ENCODE data around the gene COG2.
"Not testable (repeated sequence)": the region's sequence is repeated elsewhere in the genome, so short reads cannot be mapped to it uniquely, and the experiment has no call there.

Gene COG2

DNA sequence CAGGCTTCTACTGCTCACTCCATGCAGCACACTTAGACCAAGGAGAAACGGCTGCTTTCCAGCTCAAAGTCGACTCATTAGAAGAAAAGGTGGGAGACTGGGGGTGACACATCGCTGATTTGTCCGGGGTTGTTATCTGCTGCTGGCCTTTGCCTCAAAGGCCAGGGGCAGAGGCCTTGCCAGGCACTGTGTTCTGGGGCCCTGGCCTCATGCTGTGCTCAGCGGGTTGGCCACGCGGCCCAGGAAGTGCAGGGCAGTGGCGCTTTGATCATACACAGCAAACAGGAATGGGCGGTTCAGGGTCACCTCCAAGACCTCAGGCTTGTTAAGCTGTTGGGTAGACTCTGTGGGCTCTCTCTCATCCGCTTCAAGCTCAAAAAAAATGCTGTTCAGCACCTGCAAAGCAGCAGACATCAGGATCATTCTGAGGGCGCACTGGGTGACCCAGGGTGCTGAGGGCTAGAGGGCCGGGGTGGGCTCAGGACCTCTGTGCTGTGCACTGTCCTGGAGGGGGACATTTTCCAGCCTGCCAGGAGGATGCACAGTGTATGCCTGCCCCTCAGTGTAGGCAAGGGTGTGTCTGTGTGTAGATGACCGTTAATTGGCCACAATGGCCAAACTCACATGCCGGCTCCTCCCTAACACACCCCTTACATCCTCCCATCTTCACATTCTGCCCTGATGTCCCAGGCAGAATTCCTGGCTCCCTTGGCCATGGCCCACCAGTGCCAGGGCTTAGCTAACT lies 60.8 kb downstream of the COG2 start:
- no peak for DNase-seq

DNA sequence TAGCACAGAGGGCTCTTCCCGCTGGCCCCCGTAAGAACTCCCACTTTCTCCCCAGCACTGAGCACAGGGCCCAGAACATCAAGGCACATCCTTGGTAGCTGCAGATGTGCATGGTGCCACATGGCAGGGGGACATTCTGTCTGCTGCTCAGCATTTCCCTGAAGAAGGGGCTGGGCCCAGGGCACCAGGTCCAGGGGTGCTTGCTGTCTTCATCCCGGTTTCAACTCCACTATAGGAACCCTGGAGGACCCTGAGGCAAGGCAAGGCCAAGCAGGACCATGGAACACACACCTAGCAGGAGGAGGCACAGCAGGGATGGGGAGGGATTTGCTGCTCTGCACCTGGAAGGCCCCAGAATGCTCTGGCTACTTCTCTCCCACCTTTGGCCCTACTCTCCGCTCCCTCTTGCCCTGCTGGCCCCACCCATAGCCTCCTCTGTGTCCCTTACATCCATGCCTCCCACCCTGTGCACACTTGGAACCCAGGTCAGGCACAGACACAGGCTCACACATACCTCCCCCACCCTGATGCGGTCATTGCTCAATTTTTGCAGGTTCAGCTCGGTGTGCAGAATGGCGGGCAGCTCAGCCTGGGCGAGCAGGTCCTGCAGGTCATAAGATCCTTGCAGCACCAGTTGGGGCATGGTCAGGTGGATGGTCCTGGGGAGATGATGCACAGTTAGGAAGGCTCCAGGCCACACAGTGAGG lies 61.6 kb downstream of the COG2 start:
- no peak for DNase-seq

DNA sequence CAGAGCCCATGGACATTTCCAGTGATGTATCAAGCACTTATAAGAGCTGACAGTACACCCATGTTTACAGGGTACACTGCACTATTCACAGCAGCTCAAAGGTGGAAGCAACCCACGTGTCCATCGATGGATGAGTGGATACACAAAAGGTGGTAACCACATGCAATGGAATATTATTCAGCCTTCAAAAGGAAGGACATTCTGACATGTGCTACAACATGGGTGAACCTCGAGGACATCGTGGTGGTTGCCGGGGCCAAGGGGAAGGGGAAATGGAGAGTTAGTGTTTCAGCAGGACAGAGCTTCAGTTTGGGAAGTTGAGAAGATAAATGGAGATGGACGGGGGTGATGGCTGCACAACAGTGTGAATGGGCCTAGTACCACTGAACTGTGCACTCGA lies 62.5 kb downstream of the COG2 start:
- DNase-seq, result no peak

DNA sequence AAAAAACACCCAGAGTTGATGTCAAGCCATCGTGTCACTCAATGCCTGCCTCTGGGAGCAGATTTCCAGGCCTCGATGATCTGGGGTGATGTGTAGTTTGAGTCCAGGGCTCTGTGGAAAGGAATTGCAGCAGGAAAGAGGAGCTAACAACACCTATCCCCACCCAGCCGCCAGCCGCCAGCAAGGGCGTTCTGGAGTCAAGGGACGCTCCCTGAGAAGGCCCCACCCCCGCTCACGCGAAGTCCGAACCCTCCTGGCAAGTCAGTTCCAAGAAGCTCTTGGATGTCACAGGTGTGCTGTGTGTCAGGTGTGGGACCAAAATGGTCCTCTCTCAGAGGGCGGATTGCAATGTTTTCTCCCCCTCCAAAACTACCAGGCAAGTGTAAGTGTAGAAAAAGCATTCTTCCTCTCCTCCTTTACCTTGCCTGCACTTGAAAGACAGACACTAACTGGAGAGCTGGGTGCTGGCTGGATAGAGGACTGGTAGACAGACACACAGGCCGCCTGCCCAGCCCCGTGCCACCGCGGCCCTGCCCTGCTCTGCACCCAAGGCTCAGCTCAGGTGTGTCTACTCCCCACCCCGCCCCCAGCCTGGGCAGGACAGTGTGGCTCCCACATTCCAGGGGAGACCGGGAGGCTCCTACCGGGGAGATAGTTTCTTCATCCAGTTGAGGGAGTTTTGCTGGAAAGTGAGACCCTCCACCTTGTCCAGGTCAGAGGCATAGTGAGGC lies 63.2 kb downstream of the COG2 start:
- no peak for DNase-seq

DNA sequence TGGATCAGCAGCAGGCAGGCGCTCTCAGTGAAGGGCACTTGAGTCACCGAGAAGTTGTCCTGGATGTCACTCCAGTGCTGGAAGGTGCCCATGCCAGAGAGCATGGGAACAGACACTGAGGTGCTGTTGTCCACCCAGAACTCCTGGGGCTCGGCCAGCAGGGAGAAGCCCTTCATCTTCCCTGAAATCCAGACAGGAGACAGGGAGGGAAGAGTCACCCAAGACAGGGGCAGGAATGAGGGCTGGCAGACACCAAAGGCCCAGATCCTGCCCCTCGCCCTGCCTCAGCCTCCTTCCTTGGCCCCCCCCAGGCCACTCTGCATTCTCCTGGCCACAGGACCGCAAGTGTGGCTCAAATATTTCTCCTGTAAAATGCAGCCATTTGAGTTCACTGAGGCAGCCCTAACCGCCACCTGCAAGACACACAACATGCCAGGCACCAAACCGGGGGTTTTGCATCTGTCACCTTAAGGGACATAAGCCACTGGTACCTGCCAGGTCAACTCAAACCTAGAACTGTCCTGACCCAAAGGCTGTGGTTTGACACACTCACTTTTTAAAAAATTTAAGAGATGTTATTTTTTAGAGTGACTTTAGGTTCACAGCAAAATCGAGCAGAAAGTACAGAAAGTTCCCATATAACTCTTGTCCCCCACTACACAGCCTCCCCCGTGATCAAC lies 63.9 kb downstream of the COG2 start:
- no peak for DNase-seq

DNA sequence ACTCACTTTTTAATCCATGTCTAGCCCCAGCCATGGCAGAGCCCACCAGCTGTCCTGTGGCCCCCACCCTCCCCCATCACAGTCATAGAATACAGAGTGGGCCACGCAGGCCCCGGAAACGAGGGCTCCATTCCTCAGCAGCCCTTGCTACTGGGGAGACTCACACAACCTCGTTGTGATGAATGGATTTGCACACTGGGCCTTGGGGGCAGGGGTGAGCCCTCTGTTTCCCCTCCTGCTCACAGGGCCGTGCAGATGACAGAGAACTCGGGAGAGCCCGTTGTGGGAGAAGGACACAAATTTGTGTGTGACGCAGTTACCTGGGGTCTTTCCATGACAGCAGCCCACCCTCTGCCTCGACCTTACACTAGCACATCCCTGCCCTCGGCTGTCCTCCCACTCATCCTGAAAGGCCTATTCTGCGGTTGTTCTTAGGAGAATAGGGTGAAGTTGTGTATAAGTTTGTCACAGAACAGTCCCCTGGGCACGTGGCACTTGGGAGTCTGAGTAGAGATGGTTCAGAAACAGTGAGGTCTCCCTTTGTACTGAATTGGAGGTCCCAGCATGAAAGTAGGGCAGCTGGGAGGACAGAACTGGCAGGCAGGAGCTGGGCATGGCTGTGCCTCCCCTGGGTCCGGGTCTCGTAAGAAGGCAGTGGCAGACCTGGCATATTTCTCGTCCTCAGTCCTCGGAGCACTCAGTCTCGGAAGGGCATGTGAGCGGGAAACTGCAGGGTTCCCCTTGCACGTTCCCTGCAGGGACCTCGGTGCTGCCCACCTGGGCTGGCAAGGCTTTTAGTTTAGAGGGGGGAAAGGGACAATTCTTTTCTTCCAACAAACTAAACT lies 64.8 kb downstream of the COG2 start:
- DNase-seq, result no peak

DNA sequence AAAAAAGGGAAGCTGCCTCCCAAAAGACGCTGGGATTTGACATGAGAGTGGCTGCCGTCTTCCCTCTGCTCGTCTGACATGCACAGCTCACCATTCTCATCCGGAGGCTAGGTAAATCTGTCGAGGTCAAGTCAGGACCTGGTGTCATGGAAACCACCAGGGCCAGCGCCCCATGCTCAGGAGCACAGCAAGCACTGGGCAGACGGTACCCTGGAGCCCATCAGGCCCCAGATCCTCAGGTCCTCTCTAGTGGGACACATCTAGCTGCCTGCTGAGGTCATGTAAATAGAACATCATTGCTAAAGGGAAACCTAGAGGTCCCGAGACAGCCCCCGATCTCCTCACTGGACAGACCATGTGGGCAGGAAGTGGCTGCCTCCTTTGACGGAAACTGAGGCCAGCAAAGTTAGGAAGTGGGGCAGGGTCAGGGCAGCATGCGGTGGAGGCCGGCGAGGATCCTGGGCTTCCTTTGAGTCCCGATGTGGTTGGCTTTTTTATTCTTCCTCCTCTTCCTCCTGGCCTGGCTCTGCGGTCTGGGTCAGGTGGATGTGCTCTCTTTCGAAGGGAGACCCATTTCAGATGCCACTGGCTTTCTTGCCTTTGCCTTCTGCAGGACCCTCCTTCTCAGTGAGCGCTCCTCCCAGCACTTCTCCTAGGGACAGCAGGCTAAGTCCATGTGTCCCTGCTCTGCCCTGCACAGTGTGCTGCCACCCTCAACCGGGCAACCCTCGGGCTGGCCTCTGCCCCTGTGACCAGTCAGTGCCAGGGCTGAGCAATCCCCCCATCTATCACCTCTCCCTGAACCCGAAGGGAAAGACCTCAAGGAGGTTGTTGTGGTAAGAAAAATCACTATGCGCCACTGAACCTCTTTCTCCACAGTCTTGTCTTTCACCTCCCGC lies 65.7 kb downstream of the COG2 start:
- DNase-seq, result no peak

DNA sequence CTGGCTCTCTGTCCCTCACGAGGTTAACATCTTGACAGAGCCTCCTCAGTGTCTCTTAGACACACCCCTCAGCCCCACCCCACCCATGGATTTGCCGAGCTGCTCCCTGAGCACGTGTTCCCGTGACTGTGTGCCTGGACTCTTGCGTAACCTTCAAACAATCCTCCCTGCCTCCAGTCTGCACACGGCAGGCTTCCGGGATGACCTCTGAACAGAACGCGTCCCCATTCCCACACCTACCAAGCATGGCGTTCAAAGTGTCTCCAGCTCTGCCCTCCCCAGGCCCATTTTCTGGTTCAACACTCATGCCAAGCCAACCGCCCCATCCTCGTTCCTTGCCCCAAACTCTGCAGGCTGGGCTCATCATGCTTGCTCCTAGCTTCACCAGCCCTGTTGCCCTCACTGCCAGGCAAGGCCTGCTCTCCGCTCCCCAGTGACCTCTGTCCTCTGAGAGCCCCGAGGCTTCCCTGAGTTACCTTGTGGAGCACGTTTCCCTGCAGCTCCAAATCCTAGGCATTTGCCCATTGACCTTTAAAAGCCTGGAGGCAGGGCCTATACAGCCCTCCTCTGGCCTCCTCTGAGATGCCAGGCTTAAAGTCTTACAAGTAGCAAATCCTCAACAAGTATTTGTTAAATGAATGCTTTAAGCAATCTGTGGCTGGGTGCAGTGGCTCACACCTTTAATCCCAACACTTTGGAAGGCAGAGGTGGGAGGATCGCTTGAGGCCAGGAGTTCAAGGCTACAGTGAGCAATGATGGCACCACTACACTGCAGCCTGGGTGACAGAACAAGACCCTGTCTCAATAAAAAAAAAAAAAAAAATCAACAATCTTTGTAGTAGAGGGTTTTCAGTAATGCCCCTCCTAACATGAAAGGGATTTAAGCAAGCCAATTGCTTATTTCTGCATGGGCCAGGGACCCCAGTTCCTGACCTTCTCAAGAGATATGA lies 66.6 kb downstream of the COG2 start:
- no peak for DNase-seq

DNA sequence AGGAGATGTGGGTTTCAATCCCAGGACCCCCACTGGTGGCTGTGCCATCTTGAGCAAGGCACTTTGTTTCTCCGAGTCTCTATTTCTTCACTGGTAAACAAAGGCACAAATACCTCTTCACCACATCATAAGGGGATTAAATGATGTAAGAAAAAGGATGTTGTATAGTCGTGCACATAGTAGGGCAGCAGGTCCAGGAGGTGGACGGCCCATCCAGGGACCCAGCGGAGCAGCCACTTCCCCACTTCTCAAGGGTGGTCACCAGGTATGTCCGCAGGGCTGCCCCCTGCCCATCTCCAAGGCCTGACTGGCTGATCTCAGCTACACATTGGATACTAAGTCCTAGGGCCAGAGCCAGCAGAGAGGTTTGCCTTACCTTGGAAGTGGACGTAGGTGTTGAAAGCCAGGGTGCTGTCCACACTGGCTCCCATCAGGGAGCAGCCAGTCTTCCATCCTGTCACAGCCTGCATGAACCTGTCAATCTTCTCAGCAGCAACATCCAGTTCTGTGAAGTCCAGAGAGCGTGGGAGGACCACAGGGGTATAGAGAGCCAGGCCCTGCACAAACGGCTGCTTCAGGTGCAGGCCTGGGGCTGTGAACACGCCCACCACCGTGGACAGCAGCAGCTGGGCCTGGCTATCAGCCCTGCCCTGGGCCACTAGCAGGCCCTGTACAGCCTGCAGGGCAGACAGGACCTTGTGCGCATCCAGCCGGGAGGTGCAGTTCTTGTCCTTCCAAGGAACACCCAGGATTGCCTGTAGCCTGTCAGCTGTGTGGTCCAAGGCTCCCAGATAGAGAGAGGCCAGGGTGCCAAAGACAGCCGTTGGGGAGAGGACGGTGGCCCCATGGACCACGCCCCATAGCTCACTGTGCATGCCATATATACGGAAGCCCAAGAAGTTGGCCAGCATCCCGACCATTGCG lies 67.6 kb downstream of the COG2 start:
- DNase-seq, result no peak

DNA sequence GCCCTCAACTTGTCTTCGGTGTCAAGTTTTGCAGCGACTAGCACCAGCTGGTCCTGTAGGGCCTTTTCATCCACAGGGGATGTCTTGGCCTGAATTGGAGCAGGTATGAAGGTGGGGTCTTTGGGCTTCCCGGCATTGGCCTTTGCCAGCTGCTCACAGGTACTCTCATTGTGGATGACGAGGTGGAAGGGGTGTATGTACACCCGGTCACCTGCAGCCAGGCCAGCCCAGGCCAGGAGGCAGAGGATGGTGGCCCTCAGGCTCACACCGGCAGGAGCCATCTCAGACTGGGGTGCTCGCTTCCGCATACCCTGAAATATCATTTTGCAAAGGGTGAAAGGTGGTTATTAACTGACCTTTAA lies 68.2 kb downstream of the COG2 start:
- DNase-seq, result no peak

DNA sequence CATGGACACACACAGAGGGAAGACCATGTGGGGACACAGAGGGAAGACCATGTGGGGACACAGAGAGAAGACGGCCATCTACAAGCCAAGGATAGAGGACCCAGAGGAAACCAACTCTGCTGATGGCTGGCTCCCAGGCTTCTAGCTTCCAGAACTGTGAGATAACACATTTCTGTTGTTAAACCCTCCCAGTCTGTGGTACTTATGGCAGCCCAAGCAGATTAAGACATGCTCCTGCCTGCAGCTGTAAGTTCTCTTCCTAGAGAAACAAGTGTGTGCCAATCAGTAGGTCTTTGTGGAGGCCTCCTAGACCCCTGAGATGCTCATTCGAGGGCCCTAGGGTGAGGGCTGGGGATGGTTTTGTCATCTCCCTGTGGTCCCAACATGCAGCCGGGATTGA lies 69.0 kb downstream of the COG2 start:
- no peak for DNase-seq

DNA sequence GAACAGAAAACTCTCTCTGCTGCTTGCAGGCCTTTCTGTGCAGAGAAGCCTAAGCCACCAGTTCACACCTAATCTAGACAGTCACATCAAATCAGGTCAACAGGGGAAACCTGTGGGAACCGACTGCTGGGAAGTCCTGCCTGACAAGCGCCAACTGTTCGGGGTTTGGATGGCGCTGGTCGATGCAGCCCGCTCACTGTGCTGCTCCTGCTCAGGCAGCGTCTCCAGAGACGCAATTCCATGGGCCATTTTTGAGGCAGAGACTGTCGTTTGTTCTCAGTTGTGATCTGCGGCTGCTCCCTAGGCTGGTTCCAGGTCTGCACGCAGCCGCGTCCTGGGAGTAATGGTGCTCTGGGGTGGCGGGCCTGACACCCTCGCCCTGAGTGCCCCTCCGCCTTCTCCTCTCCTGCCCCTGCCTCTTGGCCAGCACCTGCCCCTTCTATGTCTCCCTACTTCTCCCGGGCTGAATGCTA lies 70.2 kb downstream of the COG2 start:
- no peak for DNase-seq

DNA sequence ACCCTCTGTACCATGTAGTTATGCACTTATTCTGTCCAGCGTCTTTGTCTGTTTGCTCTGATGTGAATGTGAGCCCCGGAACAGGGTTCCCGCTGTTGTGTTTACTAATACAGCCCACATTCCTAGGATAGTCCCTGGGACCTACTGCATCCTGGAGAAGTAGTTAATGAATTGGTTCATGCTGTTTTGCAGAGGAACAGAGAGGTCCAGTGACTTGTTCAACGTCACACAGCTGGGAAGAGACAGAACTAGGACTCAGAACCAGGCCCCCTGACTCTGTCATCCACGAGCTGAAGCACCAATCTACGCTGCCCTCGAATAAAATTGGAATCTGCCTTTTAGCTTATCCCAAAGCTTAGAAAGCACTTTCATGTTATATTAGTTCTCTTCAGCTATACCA lies 70.9 kb downstream of the COG2 start:
- no peak for DNase-seq

DNA sequence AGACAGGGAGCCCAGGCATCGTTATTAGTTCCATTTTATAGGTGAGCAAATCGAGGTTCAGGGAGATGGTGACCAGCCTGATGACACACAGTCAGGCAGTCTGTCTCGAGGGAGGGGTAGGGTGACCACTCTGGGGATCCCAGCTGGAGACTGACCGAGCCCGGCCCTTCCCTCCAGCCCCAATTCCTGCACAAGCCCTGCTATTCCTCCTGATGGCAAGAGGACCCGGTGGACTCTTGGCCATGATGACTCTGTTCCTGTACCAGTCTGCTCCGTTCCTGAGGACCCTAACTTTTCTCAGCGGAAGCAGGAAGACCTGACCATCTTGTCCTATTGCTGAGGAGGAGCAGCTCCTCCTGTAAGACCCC lies 71.2 kb downstream of the COG2 start:
- DNase-seq, result no peak

DNA sequence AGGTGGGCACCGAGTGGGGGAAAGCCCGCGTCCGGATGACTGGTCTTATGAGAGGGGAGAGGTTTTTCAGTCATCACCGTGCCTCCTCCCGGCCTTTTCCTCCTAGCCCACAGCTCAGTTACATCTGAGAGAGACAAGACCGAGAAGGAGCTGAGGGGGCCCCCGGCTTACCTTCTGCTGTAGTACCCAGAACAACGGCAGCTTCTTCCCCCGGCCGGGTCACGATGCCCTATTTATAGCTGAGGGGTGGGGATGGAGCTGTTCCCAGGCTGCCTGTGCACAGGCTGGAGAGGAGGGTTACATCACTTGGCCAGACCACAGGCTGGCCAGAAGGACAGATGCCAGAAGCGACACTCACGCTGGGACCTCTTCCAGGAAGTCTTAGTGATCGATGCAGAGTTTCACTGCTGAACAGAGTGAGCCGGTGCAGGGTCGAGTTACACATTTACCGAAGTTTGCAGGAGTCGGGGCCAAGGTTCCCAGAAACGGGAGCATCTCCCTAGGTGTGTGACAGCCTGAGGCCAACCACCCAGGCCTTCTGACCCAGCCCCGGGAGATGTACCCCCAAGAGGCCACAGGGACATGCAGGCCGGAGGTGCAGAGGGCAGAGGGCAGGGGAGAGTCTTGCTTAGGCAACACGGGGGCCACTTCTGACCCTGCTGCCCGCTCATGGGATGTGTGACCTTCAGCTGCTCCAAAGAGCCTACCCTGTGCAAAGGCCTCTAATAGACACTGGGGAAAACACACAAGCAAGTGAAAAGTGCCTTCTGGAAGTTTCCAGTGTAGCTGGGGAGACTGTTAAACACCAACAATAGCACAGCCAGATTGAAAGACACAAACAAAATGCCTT lies 71.9 kb downstream of the COG2 start, which contains the start of gene AGT:
AGT (minus strand) TSS at position 208 of the 850 bp plus-strand sequence. CDS start 3,299 bp downstream, outside the sequence.
- DNase-seq, result no peak

DNA sequence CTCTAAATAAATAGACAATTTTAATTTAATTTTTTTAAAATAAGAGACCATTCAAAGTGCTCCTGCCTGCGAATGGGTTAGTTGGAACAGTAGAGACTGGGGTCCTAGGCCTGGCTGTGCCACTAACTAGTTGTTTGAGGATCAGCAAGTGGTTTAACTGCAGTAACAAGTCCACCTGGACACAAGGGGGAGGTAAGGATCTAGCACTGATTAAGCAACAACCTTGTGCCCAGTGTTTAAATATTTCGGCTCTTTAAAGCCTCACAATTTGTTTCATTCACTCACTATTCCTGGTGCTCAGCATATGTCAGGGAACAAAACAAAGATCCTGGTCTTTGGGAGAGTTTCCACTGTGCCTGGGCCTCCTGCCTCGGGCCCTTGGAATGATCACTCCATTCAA lies 73.2 kb downstream of the COG2 start:
- DNase-seq, result no peak

DNA sequence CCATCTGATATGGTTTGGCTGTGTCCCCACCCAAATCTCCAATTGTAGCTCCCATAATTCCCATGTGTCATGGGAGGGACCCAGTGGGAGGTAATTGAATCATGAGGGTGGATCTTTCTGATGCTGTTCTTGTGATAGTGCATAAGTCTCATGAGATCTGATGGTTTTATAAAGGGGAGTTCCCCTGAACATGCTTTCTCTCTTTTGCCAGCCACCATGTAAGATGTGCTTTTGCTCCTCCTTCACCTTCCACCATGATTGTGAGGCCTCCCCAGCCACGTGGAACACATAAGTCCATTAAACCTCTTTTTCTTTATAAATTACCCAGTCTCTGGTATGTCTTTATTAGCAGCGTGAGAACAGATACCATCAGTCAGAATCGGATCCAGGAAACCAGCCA lies 74.2 kb downstream of the COG2 start:
- not testable (repeated sequence) for DNase-seq

DNA sequence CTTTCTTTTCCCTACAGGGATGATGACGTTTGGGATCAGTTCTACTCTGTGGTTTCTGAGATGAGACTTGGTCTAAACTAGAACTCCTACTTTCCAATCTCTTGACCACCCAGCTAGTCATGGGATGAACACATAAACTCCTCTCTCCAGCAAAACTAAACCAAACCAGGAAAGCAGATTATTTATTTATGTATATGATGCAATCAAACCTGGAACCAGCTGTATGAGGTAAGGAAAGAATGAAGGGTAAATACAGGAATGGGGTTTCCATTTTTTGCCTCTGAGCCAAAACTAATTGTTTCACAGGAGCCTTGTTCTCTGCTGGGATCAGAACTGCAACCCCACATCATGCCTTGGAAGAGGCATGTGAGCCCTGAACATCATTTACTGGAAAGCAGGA lies 75.0 kb downstream of the COG2 start:
- DNase-seq, result no peak

Measured in activated CD4-positive, alpha-beta T cell treated with anti-CD3 and anti-CD28 coated beads, Interleukin-10, Interleukin-2, amounts not matched to agents 100 ng/mL and 50 ng/mL, durations not matched to agents 16 hours and 8 hours (primary cell).